Measurements from ENCODE around the gene EWSR1. TPM values are rescaled to one million over a fixed set of nuclear protein-coding genes. Genes with fewer than 3 reads are reported as not detected.

The EWSR1 gene
- total and polyA plus RNA-seq, 2 of the 4 experiments (the other 2 are of a cell fraction) = 243 to 518 TPM

DNA sequence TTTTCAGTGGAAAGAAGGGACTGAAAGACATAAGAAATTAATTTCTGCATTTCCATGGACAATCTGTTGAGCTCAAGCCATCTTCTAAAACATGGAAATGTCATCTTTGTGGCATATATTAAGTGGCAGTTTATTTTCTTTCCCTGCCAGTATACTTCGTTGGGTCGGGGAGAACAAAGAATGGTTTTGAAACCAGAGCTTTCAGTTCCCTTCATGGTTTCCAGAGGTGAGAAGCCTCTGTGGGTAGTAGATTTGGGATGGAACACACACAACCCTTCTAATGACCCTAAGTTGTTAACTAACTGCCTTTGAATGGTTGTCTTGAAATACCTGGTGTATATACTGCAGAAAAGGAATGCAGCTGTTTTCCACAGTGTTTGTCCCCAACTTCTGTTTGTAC, 20.8 kb downstream of the EWSR1 start:
- TF ChIP-seq, protein P1, sequence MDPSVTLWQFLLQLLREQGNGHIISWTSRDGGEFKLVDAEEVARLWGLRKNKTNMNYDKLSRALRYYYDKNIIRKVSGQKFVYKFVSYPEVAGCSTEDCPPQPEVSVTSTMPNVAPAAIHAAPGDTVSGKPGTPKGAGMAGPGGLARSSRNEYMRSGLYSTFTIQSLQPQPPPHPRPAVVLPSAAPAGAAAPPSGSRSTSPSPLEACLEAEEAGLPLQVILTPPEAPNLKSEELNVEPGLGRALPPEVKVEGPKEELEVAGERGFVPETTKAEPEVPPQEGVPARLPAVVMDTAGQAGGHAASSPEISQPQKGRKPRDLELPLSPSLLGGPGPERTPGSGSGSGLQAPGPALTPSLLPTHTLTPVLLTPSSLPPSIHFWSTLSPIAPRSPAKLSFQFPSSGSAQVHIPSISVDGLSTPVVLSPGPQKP (IDR thresholded peaks at IDR 0.05; ENCODE audit: borderline replicate concordance, low read depth, low read length) = no peak
- TF ChIP-seq MXI1 (IDR thresholded peaks at IDR 0.05; ENCODE audit: borderline replicate concordance, low read depth, low read length) (no peak), SMC3 (IDR thresholded peaks at IDR 0.05; ENCODE audit: low read depth, low read length) (no peak), NFE2L2 (IDR thresholded peaks at IDR 0.05; ENCODE audit: low read depth, low read length) (no peak), BHLHE40 (IDR thresholded peaks at IDR 0.05; ENCODE audit: low read depth, low read length) (no peak), MAZ (IDR thresholded peaks at IDR 0.05; ENCODE audit: borderline replicate concordance, low read depth, low read length) (no peak), CEBPB (IDR thresholded peaks at IDR 0.05; ENCODE audit: low read depth, low read length) (no peak), MAFK (IDR thresholded peaks at IDR 0.05; ENCODE audit: low read depth, low read length) (no peak), RAD21 (IDR thresholded peaks at IDR 0.05; ENCODE audit: low read length) (no peak), CHD1 (IDR thresholded peaks at IDR 0.05; ENCODE audit: low read depth, low read length) (no peak), POLR2A (IDR thresholded peaks at IDR 0.05; ENCODE audit: low read depth, low read length) (no peak)
- TF ChIP-seq, protein P2, sequence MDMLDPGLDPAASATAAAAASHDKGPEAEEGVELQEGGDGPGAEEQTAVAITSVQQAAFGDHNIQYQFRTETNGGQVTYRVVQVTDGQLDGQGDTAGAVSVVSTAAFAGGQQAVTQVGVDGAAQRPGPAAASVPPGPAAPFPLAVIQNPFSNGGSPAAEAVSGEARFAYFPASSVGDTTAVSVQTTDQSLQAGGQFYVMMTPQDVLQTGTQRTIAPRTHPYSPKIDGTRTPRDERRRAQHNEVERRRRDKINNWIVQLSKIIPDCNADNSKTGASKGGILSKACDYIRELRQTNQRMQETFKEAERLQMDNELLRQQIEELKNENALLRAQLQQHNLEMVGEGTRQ (IDR thresholded peaks at IDR 0.05; ENCODE audit: low read depth, low read length) = no peak
- TF ChIP-seq, protein P3, sequence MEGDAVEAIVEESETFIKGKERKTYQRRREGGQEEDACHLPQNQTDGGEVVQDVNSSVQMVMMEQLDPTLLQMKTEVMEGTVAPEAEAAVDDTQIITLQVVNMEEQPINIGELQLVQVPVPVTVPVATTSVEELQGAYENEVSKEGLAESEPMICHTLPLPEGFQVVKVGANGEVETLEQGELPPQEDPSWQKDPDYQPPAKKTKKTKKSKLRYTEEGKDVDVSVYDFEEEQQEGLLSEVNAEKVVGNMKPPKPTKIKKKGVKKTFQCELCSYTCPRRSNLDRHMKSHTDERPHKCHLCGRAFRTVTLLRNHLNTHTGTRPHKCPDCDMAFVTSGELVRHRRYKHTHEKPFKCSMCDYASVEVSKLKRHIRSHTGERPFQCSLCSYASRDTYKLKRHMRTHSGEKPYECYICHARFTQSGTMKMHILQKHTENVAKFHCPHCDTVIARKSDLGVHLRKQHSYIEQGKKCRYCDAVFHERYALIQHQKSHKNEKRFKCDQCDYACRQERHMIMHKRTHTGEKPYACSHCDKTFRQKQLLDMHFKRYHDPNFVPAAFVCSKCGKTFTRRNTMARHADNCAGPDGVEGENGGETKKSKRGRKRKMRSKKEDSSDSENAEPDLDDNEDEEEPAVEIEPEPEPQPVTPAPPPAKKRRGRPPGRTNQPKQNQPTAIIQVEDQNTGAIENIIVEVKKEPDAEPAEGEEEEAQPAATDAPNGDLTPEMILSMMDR (conservative IDR thresholded peaks at IDR 0.05; ENCODE audit: low read depth, low read length) = no peak
- Histone ChIP-seq H3K9me1 (ENCODE audit: insufficient read depth, low read length) (no peaks in the 10 kb centered on the region; the same call in 1 of the 2 replicates), H3K27me3 (ENCODE audit: control insufficient read depth, insufficient read depth, low read length) (no peaks in the 10 kb centered on the region), H4K8ac (ENCODE audit: low read depth in 2 of 2, low read length in 2 of 2) (no peak overlapping the region), H4K5ac (ENCODE audit: low read depth, low read length) (no peak overlapping the region), H3K56ac (ENCODE audit: extremely low read depth, insufficient read depth, low read length) (no peak overlapping the region), H3K4me3 (ENCODE audit: insufficient read depth, low read depth, low read length) (no peak overlapping the region), H3K14ac (replicated peaks; ENCODE audit: low read depth, low read length) (no peak overlapping the region), H4K91ac (ENCODE audit: insufficient read depth, low read depth, low read length) (no peak overlapping the region), H3K4me1 (ENCODE audit: control insufficient read depth, insufficient read depth, low read length) (no peaks in the 10 kb centered on the region), H3K79me1 (ENCODE audit: low read depth in 1 of 2, low read length in 2 of 2) (peaks cover 40 to 53% of the 10 kb centered on the region in 2 experiments), H2BK5ac (ENCODE audit: low read depth, low read length, poor library complexity, severe bottlenecking) (no peak overlapping the region), H3K9ac (ENCODE audit: low read depth, low read length) (no peak overlapping the region), H3K18ac (ENCODE audit: low read depth, low read length) (no peak overlapping the region), H2BK120ac (ENCODE audit: low read depth, low read length) (no peak overlapping the region), H3K36me3 (ENCODE audit: control insufficient read depth, insufficient read depth, low read length) (peaks cover 62% of the 10 kb centered on the region), H2AK9ac (replicated peaks; ENCODE audit: low read depth, low read length, poor library complexity) (no peak overlapping the region), H2BK20ac (ENCODE audit: low read depth, low read length) (no peak overlapping the region), H3K4ac (ENCODE audit: low read depth, low read length) (no peak overlapping the region), H3K4me2 (ENCODE audit: low read depth, low read length) (no peak overlapping the region), H3K9me3 (ENCODE audit: control insufficient read depth, insufficient read depth, low read length) (no peaks in the 10 kb centered on the region), H2BK15ac (ENCODE audit: low read depth, low read length) (no peak overlapping the region), H3K27ac (ENCODE audit: insufficient read depth, low read length) (no peak overlapping the region), H2AFZ (replicated peaks; ENCODE audit: low read length, poor library complexity) (no peak overlapping the region), H3K23ac (ENCODE audit: low read depth, low read length) (no peak overlapping the region), H2AK5ac (ENCODE audit: low read depth, low read length) (no peak overlapping the region), H4K20me1 (ENCODE audit: insufficient read depth, low read length) (peaks cover 65% of the 10 kb centered on the region)
- no CpG with 5 or more reads among the region's 2 CpGs for WGBS, 2 experiments (ENCODE audit: extremely low coverage in 2 of 2, insufficient read length in 1 of 2)
- ChIA-PET POLR2A (ENCODE audit: unreplicated experiment) (no interaction called here), CTCF (no interaction called here)
- intact Hi-C loops (cut with micrococcal nuclease) (loop anchor here (2.0 kb wide), 1 partner anchor 14 kb away; no protein-coding TSS in a partner anchor), in situ Hi-C loops (cut with MboI; ENCODE audit: low sequenced_read_pairs) (no loop called here), dilution Hi-C loops (cut with HindIII; ENCODE audit: low sequenced_read_pairs, unreplicated experiment) (no loop called here)
- DNase-seq (no peak), ATAC-seq (ENCODE audit: low read depth) (no peak)
- BruUV-seq (replicated peaks) = TSS peak; percentile 28

Data from IMR-90 (cell line).